Panc1 (cell line): ENCODE measurements around the gene CRLF1. TPM values are rescaled to one million over a fixed set of nuclear protein-coding genes. Genes with fewer than 3 reads are reported as not detected.
A peak's percentile ranks its signal among the peaks of the same experiment; 100 is the strongest.

ENCODE experiments used
- ATAC-seq: fragments of 200-7000 bp; cut with Tn5 transposase; 2 replicates; pipeline ENCODE4 v1.9.1; 2020; ENCODE audit warnings: mild to moderate bottlenecking, moderate library complexity
- BruUV-seq: library from RNA; stranded (reverse); fragments of 400-500 nt; replicated peaks from 2 replicates; lab custom pipeline; 2021; lab: Mats Ljungman, UMichigan
- CTCF ChIA-PET: fragments of 300-600 bp; sonication (Branson Sonifier 250); formaldehyde crosslinking; loops from one replicate; lab custom pipeline; 2022; ENCODE audit warnings: antibody characterized with exemption; lab: Charles Lee
- POLR2A ChIA-PET: fragments of 300-600 bp; sonication (Branson Sonifier 250); formaldehyde crosslinking; loops from one replicate; lab custom pipeline; 2022; ENCODE audit warnings: antibody characterized with exemption; lab: Charles Lee
- DNase-seq: peaks from one replicate; pipeline ENCODE4 v3.0.0-alpha.2; 2010; ENCODE audit warnings: low read depth, low spot score
- H3K27ac ChIP-seq: 2 replicates; pipeline ENCODE4 v1.5.1; 2011; ENCODE audit warnings: mild to moderate bottlenecking, low read length, inconsistent platforms
- H3K27me3 ChIP-seq: fragments of 200-500 bp; sonication (Bioruptor generic); 2 replicates; pipeline ENCODE4 v1.6.0; 2014; ENCODE audit warnings: low read length, inconsistent platforms; ENCODE audit not compliant: control insufficient read depth, insufficient read depth
- H3K36me3 ChIP-seq: fragments of 200-500 bp; sonication (Bioruptor generic); 2 replicates; pipeline ENCODE4 v1.5.1; 2014; ENCODE audit warnings: inconsistent platforms, mild to moderate bottlenecking, low read length, moderate library complexity; ENCODE audit not compliant: control insufficient read depth, insufficient read depth
- H3K4me1 ChIP-seq: 2 replicates; pipeline ENCODE4 v1.5.1; 2011; ENCODE audit warnings: inconsistent platforms, mild to moderate bottlenecking, low read length, moderate library complexity; ENCODE audit not compliant: control insufficient read depth, insufficient read depth
- H3K4me3 ChIP-seq, 2 experiments: 2 replicates each; pipeline ENCODE4 v1.5.1; 2011 to 2012; ENCODE audit warnings: low read depth in 2 of 2, low read length in 2 of 2, mild to moderate bottlenecking in 2 of 2, inconsistent platforms in 1 of 2, moderate library complexity in 1 of 2
- H3K9me3 ChIP-seq: fragments of 200-500 bp; sonication (Bioruptor generic); 2 replicates; pipeline ENCODE4 v1.5.1; 2014; ENCODE audit warnings: low read depth, mild to moderate bottlenecking, inconsistent platforms, low read length, moderate library complexity; ENCODE audit not compliant: control insufficient read depth, insufficient read depth
- POLR2AphosphoS5 ChIP-seq: IDR thresholded peaks from 2 replicates; pipeline ENCODE4 v1.6.1; 2012; ENCODE audit warnings: mild to moderate bottlenecking, low read depth, low read length, moderate library complexity
- SIN3A ChIP-seq: IDR thresholded peaks from 2 replicates; pipeline ENCODE4 v1.6.1; 2012; ENCODE audit warnings: low read depth, mild to moderate bottlenecking, low read length, moderate library complexity, borderline replicate concordance; ENCODE audit not compliant: insufficient read depth
- TCF7L2 ChIP-seq: IDR thresholded peaks from 2 replicates; pipeline ENCODE4 v1.6.1; 2011; ENCODE audit warnings: mild to moderate bottlenecking, low read depth, low read length, inconsistent platforms
- in situ Hi-C: cut with HindIII; loops from 2 replicates; pipeline ENCODE4 v1.10.0; 2016; ENCODE audit warnings: low sequenced_read_pairs, low pct_unique_long_range_greater_than_20kb
- intact Hi-C: fragments of 100-400 bp; cut with micrococcal nuclease; formaldehyde crosslinking; loops from one replicate; pipeline ENCODE4 v1.10.0; 2022; ENCODE audit not compliant: unreplicated experiment
- total RNA-seq: library from RNA; stranded (reverse); gene quantifications from one replicate; pipeline ENCODE4 v1.2.1, GENCODE V29; 2021; ENCODE audit not compliant: unreplicated experiment
- TF ChIP-seq, protein P1 (sequence below): fragments of 450-650 bp; IDR thresholded peaks from 2 replicates; pipeline ENCODE4 v1.5.1; 2017; ENCODE audit warnings: mild to moderate bottlenecking
- TF ChIP-seq, protein P2 (sequence below), 2 experiments: IDR thresholded peaks; 2 replicates each; pipeline ENCODE4 v1.6.1; 2011 to 2012; ENCODE audit warnings: low read depth in 2 of 2, control low read depth in 1 of 2, low read length in 1 of 2, mild to moderate bottlenecking in 1 of 2, moderate library complexity in 1 of 2; ENCODE audit not compliant: insufficient read depth in 1 of 2

CRLF1 gene
- total RNA-seq, 1 experiment from 2014 or later = 3.5 TPM

DNA sequence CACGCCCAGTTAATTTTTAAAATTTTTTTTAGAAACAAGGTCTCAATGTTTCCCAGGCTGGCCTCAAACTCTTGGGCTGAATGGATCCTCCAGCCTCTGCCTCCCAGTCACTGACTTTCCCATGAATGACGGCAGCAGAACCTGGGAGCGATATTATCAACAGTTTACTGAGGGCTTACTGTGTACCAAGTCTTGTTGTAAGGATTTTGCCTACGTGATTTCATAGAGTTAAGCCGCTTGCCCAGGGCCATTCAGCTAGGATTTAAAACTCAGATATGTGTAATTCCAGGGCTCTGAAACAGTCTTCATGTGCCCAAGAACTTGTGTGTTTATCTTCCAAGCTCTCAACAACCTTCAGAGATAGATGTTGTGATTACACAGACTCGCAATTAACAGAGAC, 55.0 kb downstream of the CRLF1 start:
- in situ Hi-C loops = no loop called here
- BruUV-seq = no TSS peak
- Histone ChIP-seq H3K4me3 (no peak overlapping the region), H3K4me1 (no peaks in the 10 kb centered on the region), H3K27ac (no peak overlapping the region), H3K36me3 (no peaks in the 10 kb centered on the region), H3K9me3 (no peaks in the 10 kb centered on the region), H3K27me3 (no peaks in the 10 kb centered on the region)
- ATAC-seq (no peak), DNase-seq (no peak)
- ChIA-PET POLR2A (no interaction called here), CTCF (no interaction called here)
- intact Hi-C loops = no loop called here
- TF ChIP-seq, protein P1, sequence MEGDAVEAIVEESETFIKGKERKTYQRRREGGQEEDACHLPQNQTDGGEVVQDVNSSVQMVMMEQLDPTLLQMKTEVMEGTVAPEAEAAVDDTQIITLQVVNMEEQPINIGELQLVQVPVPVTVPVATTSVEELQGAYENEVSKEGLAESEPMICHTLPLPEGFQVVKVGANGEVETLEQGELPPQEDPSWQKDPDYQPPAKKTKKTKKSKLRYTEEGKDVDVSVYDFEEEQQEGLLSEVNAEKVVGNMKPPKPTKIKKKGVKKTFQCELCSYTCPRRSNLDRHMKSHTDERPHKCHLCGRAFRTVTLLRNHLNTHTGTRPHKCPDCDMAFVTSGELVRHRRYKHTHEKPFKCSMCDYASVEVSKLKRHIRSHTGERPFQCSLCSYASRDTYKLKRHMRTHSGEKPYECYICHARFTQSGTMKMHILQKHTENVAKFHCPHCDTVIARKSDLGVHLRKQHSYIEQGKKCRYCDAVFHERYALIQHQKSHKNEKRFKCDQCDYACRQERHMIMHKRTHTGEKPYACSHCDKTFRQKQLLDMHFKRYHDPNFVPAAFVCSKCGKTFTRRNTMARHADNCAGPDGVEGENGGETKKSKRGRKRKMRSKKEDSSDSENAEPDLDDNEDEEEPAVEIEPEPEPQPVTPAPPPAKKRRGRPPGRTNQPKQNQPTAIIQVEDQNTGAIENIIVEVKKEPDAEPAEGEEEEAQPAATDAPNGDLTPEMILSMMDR = no peak
- TF ChIP-seq TCF7L2 (no peak), POLR2AphosphoS5 (no peak), SIN3A (no peak)
- TF ChIP-seq, protein P2, sequence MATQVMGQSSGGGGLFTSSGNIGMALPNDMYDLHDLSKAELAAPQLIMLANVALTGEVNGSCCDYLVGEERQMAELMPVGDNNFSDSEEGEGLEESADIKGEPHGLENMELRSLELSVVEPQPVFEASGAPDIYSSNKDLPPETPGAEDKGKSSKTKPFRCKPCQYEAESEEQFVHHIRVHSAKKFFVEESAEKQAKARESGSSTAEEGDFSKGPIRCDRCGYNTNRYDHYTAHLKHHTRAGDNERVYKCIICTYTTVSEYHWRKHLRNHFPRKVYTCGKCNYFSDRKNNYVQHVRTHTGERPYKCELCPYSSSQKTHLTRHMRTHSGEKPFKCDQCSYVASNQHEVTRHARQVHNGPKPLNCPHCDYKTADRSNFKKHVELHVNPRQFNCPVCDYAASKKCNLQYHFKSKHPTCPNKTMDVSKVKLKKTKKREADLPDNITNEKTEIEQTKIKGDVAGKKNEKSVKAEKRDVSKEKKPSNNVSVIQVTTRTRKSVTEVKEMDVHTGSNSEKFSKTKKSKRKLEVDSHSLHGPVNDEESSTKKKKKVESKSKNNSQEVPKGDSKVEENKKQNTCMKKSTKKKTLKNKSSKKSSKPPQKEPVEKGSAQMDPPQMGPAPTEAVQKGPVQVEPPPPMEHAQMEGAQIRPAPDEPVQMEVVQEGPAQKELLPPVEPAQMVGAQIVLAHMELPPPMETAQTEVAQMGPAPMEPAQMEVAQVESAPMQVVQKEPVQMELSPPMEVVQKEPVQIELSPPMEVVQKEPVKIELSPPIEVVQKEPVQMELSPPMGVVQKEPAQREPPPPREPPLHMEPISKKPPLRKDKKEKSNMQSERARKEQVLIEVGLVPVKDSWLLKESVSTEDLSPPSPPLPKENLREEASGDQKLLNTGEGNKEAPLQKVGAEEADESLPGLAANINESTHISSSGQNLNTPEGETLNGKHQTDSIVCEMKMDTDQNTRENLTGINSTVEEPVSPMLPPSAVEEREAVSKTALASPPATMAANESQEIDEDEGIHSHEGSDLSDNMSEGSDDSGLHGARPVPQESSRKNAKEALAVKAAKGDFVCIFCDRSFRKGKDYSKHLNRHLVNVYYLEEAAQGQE (IDR thresholded peaks at IDR 0.05; ENCODE audit: insufficient read depth in 1 of 2, low read depth in 2 of 2, low read length in 1 of 2) = no peak

DNA sequence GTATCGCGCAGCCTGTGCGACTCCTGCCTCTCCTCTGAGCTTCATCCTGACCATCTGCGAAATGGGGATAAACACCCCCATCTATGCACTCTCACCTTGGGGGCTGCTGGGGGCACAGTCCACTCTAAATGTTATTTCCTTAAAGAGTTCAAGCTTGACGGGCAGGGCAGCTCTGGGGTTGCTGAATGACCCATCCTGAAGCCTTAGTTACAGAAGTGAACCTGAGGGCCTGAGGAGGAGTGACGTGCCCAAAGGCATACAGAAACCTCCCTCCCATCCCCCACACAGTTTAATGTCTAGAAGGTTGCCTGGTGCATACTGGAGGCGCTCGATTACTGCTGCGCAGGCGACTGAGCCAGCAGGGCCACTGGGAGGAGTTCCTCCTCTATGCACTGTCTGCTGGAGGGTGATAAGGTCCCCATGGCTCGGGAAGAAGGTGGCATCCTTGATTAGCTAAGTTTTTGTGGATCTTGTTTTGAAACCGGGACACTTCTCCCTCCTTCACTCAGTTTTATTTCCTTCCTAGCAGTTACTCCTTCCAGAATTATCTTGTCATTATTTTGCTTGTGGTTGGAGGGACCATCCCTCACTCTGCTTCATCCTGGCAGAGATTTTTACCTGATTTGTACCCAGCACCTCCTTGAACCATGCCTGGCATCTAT, 62.7 kb downstream of the CRLF1 start:
- ChIA-PET POLR2A (no interaction called here), CTCF (no interaction called here)
- no peak for TF ChIP-seq TCF7L2
- TF ChIP-seq, protein P1 = no peak
- TF ChIP-seq, protein P2 (IDR thresholded peaks at IDR 0.05; ENCODE audit: insufficient read depth in 1 of 2, low read depth in 2 of 2, low read length in 1 of 2) = no peak
- TF ChIP-seq POLR2AphosphoS5 = no peak
- no peak for TF ChIP-seq SIN3A
- in situ Hi-C loops = no loop called here
- ATAC-seq = peak; percentile 87
- Histone ChIP-seq H3K27me3 (no peaks in the 10 kb centered on the region), H3K4me1 (peaks cover 11% of the 10 kb centered on the region; the same call in 1 of the 2 replicates), H3K36me3 (peaks cover 2% of the 10 kb centered on the region), H3K9me3 (no peaks in the 10 kb centered on the region), H3K27ac (peak overlapping the region; percentile 77), H3K4me3 (peak overlapping the region; percentile 39 to 55)
- peak; percentile 41 for DNase-seq
- no TSS peak for BruUV-seq
- intact Hi-C loops = no loop called here
